ENCODE measurements around the gene NTNG2.

DNA sequence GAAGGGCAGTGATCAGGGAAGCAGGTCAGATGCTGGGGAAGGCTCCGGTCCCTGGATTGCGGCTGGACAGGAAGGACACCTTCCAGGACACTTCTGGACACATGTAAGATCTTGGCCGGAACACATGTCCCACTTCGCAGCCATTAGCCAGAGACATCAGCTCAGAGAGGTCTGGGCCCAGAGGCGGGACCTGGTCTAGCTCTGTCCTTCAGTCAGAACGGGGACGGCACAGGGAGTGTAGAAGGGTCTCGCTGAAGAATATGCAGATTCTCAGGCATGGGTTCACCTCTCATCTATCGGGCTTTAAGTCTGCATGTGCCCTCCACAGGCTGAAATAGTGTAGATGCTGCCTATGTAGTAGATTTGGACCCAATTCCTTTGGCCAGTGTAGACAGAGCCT is 73.3 kb downstream of the NTNG2 start:
- TF ChIP-seq POLR2A (IDR thresholded peaks at IDR 0.05; ENCODE audit: low read depth, low read length) (no peak), EZH2 (IDR thresholded peaks at IDR 0.05; ENCODE audit: borderline replicate concordance, control insufficient read depth, low read depth, low read length) (no peak), YY1 (IDR thresholded peaks at IDR 0.05; ENCODE audit: low read depth, low read length) (no peak), TCF12 (IDR thresholded peaks at IDR 0.05; ENCODE audit: low read depth, low read length) (no peak), MYC (IDR thresholded peaks at IDR 0.05; ENCODE audit: insufficient read depth, insufficient read length, insufficient replicate concordance, low read length, severe bottlenecking) (no peak), SPI1 (IDR thresholded peaks at IDR 0.05; ENCODE audit: borderline replicate concordance, insufficient read depth, low read depth, low read length) (no peak), POLR2AphosphoS5 (IDR thresholded peaks at IDR 0.05; ENCODE audit: low read length) (no peak), BACH1 (IDR thresholded peaks at IDR 0.05; ENCODE audit: borderline replicate concordance) (no peak), SREBF2 (IDR thresholded peaks at IDR 0.05; ENCODE audit: low read length) (no peak), RAD21 (IDR thresholded peaks at IDR 0.05; ENCODE audit: insufficient read depth, low read depth, low read length) (no peak), ASH2L (IDR thresholded peaks at IDR 0.05; ENCODE audit: borderline replicate concordance, low read depth) (no peak)
- TF ChIP-seq, protein P1, sequence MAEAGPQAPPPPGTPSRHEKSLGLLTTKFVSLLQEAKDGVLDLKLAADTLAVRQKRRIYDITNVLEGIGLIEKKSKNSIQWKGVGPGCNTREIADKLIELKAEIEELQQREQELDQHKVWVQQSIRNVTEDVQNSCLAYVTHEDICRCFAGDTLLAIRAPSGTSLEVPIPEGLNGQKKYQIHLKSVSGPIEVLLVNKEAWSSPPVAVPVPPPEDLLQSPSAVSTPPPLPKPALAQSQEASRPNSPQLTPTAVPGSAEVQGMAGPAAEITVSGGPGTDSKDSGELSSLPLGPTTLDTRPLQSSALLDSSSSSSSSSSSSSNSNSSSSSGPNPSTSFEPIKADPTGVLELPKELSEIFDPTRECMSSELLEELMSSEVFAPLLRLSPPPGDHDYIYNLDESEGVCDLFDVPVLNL (IDR thresholded peaks at IDR 0.05; ENCODE audit: low read depth, low read length): no peak
- TF ChIP-seq, protein P2, sequence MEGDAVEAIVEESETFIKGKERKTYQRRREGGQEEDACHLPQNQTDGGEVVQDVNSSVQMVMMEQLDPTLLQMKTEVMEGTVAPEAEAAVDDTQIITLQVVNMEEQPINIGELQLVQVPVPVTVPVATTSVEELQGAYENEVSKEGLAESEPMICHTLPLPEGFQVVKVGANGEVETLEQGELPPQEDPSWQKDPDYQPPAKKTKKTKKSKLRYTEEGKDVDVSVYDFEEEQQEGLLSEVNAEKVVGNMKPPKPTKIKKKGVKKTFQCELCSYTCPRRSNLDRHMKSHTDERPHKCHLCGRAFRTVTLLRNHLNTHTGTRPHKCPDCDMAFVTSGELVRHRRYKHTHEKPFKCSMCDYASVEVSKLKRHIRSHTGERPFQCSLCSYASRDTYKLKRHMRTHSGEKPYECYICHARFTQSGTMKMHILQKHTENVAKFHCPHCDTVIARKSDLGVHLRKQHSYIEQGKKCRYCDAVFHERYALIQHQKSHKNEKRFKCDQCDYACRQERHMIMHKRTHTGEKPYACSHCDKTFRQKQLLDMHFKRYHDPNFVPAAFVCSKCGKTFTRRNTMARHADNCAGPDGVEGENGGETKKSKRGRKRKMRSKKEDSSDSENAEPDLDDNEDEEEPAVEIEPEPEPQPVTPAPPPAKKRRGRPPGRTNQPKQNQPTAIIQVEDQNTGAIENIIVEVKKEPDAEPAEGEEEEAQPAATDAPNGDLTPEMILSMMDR (IDR thresholded peaks at IDR 0.05 in 2 of 3, conservative IDR thresholded peaks at IDR 0.05 in 1 of 3; ENCODE audit: control insufficient read depth in 2 of 3, extremely low read depth in 1 of 3, insufficient read depth in 1 of 3, low read depth in 3 of 3, low read length in 3 of 3): no peak
